Prostate gland (tissue), 2 donors: ENCODE data around the gene RAB25. TPM values are rescaled to one million over a fixed set of nuclear protein-coding genes. Genes with fewer than 3 reads are reported as not detected.
"Not testable (repeated sequence)": the region's sequence is repeated elsewhere in the genome, so short reads cannot be mapped to it uniquely, and the experiment has no call there.

Experiments
- DNase-seq: peaks from one replicate; pipeline ENCODE4 v3.0.0-alpha.2; 2019; ENCODE audit warnings: low spot score
- H3K27ac ChIP-seq, 2 donors: fragments of 200-600 bp; sonication (generic); 2 replicates each; pipeline ENCODE4 v1.5.1; 2017 to 2019
- H3K27me3 ChIP-seq: fragments of 200-600 bp; sonication (generic); replicated peaks from 2 replicates; pipeline ENCODE4 v1.5.1; 2019; ENCODE audit not compliant: insufficient read depth
- H3K36me3 ChIP-seq, 2 donors: fragments of 200-600 bp; sonication (generic); 1 replicate in 1 of 2; 2 replicates in 1 of 2; pipeline versions ENCODE4 v1.5.1 to v1.8.1; 2017 to 2019
- H3K4me1 ChIP-seq: fragments of 200-600 bp; sonication (generic); replicated peaks from 2 replicates; pipeline ENCODE4 v1.5.1; 2019
- H3K4me3 ChIP-seq, 2 donors: fragments of 200-600 bp; sonication (generic); 2 replicates each; pipeline ENCODE4 v1.5.1; 2017 to 2019
- H3K9me3 ChIP-seq: fragments of 200-600 bp; sonication (generic); 2 replicates; pipeline ENCODE4 v1.5.1; 2017
- POLR2A ChIP-seq: fragments of 450-650 bp; IDR thresholded peaks from one replicate; pipeline ENCODE4 v1.6.1; 2016; ENCODE audit warnings: antibody characterized with exemption, mild to moderate bottlenecking
- POLR2AphosphoS5 ChIP-seq: sonication (generic); formaldehyde crosslinking; IDR thresholded peaks from one replicate; pipeline ENCODE4 v1.6.1; 2017; ENCODE audit warnings: antibody characterized with exemption
- WGBS: methylation state at CpG from one replicate; pipeline ENCODE4 v1.1.5; 2018; 5-methylcytosine and 5-hydroxymethylcytosine counted together
- intact Hi-C: fragments of 100-400 bp; cut with DNase I; formaldehyde crosslinking; loops from one replicate; pipeline ENCODE4 v1.14.2; 2022
- total RNA-seq, 2 donors: library from RNA; depleted of rRNA; stranded (reverse); fragments of >200 nt; gene quantifications; one replicate each; pipeline ENCODE4 v1.1.0, GENCODE V29; 2016
- TF ChIP-seq, protein P1 (sequence below), 4 experiments: fragments of 200-600 bp in 2 of 4; fragments of 450-650 bp in 2 of 4; sonication (generic) in 2 of 4; IDR thresholded peaks; 1 replicate in 3 of 4; 2 replicates in 1 of 4; pipeline ENCODE4 v1.5.1; 2016 to 2019; ENCODE audit warnings: antibody characterized with exemption in 4 of 4, mild to moderate bottlenecking in 2 of 4, moderate library complexity in 2 of 4

The RAB25 gene
- total RNA-seq, 2 donors from 2014 or later = 33.5 to 100 TPM

DNA sequence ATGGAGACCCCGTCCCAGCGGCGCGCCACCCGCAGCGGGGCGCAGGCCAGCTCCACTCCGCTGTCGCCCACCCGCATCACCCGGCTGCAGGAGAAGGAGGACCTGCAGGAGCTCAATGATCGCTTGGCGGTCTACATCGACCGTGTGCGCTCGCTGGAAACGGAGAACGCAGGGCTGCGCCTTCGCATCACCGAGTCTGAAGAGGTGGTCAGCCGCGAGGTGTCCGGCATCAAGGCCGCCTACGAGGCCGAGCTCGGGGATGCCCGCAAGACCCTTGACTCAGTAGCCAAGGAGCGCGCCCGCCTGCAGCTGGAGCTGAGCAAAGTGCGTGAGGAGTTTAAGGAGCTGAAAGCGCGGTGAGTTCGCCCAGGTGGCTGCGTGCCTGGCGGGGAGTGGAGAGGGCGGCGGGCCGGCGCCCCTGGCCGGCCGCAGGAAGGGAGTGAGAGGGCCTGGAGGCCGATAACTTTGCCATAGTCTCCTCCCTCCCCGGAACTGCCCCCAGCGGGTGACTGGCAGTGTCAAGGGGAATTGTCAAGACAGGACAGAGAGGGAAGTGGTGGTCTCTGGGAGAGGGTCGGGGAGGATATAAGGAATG is 54.1 kb downstream of the RAB25 start:
- intact Hi-C loops = no loop called here
- Histone ChIP-seq H3K9me3 (no peaks in the 10 kb centered on the region), H3K4me1 (peaks cover 31% of the 10 kb centered on the region), H3K36me3 (no peaks in the 10 kb centered on the region), H3K27ac (peak overlapping the region; percentile 90 to 92), H3K4me3 (peak overlapping the region; percentile 86 to 96), H3K27me3 (no peaks in the 10 kb centered on the region)
- WGBS = under 1% methylated on average over 48 of the region's 49 CpGs
- TF ChIP-seq, protein P1, sequence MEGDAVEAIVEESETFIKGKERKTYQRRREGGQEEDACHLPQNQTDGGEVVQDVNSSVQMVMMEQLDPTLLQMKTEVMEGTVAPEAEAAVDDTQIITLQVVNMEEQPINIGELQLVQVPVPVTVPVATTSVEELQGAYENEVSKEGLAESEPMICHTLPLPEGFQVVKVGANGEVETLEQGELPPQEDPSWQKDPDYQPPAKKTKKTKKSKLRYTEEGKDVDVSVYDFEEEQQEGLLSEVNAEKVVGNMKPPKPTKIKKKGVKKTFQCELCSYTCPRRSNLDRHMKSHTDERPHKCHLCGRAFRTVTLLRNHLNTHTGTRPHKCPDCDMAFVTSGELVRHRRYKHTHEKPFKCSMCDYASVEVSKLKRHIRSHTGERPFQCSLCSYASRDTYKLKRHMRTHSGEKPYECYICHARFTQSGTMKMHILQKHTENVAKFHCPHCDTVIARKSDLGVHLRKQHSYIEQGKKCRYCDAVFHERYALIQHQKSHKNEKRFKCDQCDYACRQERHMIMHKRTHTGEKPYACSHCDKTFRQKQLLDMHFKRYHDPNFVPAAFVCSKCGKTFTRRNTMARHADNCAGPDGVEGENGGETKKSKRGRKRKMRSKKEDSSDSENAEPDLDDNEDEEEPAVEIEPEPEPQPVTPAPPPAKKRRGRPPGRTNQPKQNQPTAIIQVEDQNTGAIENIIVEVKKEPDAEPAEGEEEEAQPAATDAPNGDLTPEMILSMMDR (IDR thresholded peaks at IDR 0.05) = no peak
- TF ChIP-seq POLR2A = peak; percentile 14
- TF ChIP-seq POLR2AphosphoS5 = no peak
- DNase-seq = no peak

DNA sequence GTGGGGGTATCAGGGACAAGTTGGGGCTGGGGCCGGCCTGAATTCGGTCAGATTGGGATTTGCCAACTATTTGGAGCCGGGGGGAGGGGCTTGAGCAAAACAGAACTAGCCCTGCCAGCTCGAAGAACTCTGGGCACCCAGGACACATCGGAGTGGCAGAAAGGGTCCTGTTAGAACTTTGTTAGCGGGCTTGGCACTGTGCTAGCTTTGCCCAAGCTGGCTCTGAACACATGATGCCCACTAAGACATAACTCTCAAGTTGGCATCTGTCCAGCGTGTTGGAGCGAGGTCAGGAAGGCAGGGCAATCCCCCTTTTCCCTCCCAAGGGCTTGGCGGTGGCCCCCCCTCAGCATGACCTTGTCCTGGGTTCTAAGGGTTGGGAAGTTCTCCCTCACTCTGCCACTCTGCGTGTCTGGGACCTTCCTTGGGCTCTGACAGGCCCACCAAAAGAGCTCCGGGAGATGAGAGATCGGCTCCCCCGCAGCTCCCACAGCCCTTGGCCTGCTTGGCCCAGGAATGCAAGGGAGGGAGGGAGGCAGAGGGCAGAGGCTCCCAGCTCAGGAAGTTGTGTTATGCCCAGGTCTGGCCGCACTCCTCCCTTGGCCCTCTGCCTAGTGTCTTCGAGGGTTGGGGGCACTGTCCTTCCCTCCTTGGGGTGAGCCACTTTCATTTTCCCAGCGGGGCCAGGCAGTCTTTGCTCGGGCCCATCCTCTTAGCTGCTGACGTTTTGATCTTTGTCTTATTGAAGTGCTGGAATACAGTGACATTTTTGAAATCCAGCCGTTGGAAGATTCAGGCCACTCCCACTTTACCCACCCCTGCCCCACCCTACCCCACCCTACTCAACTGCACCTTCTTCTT is 54.8 kb downstream of the RAB25 start:
- intact Hi-C loops = no loop called here
- DNase-seq = peak; percentile 62
- H3K36me3 ChIP-seq = no peaks in the 10 kb centered on the region
- WGBS = 2% methylated on average over 19 of the region's 19 CpGs
- peak; percentile 46 for TF ChIP-seq POLR2A
- no peak for TF ChIP-seq POLR2AphosphoS5
- H3K27ac ChIP-seq = peak overlapping the region; percentile 90 to 92
- H3K27me3 ChIP-seq = no peaks in the 10 kb centered on the region
- peak overlapping the region; percentile 86 to 96 for H3K4me3 ChIP-seq
- H3K9me3 ChIP-seq = no peaks in the 10 kb centered on the region
- H3K4me1 ChIP-seq = peaks cover 38% of the 10 kb centered on the region

- H3K36me3 ChIP-seq, H3K9me3 ChIP-seq, DNase-seq, H3K27me3 ChIP-seq, intact Hi-C loops: not testable (repeated sequence)
- Histone ChIP-seq H3K27ac (peak overlapping the region; percentile 90 to 92), H3K4me3 (peak overlapping the region; percentile 86 to 96), H3K4me1 (peaks cover 45% of the 10 kb centered on the region)
- 71% methylated on average over 5 of the region's 5 CpGs for WGBS
These were observed 55.8 kb downstream of the RAB25 start for GRCh38 chr1:156116731-156117130.

DNA sequence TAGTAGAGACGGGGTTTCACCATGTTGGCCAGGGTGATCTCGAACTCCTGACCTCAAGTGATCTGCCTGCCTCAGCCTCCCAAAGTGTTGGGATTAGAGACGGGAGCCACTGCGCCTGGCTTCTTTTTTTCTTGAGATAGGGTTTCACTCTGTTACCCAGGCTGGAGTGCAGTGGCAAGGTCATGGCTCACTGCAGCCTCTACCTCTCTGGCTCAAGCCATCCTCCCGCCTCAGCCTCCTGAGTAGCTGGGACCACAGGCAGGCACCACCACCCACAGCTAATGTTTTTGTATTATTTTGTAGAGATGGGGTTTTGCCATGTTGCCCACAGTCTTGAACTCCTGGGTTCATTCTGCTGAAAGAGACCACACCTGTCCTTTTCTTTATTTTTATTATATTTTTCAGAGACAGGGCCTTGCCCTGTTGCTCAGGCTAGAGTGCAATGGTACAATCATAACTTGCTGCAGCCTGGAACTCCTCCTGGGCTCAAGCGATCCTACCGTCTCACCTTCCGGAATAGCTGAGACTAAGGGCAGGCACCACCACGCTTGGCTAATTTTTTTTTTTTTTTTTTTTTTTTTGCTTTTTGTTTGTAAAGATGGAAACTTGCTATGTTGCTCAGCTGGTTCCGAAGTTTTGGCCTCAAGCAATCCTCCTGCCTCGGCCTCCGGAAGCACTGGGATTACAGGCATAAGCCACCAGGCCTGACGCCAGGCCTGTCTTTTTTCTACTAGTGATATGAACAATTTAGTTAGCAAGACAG is 56.6 kb downstream of the RAB25 start:
- peak overlapping the region; percentile 1 to 18 for H3K4me3 ChIP-seq
- 42% methylated on average over 13 of the region's 13 CpGs for WGBS

GRCh38 chr1:156118177-156118868 is 57.4 kb downstream of the RAB25 start:
- WGBS = 21% methylated on average over 8 of the region's 8 CpGs
- TF ChIP-seq, protein P1 (IDR thresholded peaks at IDR 0.05) = no peak
- peak; percentile 92 for TF ChIP-seq POLR2AphosphoS5
- peak; percentile 65 for TF ChIP-seq POLR2A
- Histone ChIP-seq H3K9me3 (no peaks in the 10 kb centered on the region), H3K27me3 (no peaks in the 10 kb centered on the region), H3K36me3 (no peaks in the 10 kb centered on the region), H3K4me1 (peaks cover 56% of the 10 kb centered on the region), H3K4me3 (peak overlapping the region; percentile 1 to 18), H3K27ac (peak overlapping the region; percentile 79 to 92)
- peak; percentile 86 for DNase-seq
- intact Hi-C loops = no loop called here

More for the DNA sequence above, 56.6 kb downstream of the RAB25 start:
- Histone ChIP-seq H3K4me1 (peaks cover 51% of the 10 kb centered on the region), H3K9me3 (no peaks in the 10 kb centered on the region), H3K36me3 (no peaks in the 10 kb centered on the region), H3K27me3 (no peaks in the 10 kb centered on the region), H3K27ac (peak overlapping the region; percentile 79 to 92)
- DNase-seq = no peak
- intact Hi-C loops = no loop called here
- TF ChIP-seq POLR2AphosphoS5 = no peak
- TF ChIP-seq, protein P1 (IDR thresholded peaks at IDR 0.05) = no peak
- TF ChIP-seq POLR2A = no peak
